Measurements from ENCODE around the gene GRIN2A.

The GRIN2A gene

GRCh38 chr16:10013774-10014173 is 168.5 kb downstream of the GRIN2A start:
- H3K9me3 ChIP-seq (ENCODE audit: control insufficient read depth in 5 of 5, low read length in 5 of 5), result no peaks in the 10 kb centered on the region
- H3K4me3 ChIP-seq (ENCODE audit: low read depth in 1 of 5, low read length in 5 of 5), result no peak overlapping the region
- no peaks in the 10 kb centered on the region for H3K36me3 ChIP-seq (ENCODE audit: control insufficient read depth in 5 of 5, insufficient read depth in 5 of 5, low read length in 5 of 5)
- peaks cover 0 to 3% (median 2%) of the 10 kb centered on the region in 5 donors for H3K27me3 ChIP-seq (ENCODE audit: control insufficient read depth in 5 of 5, insufficient read depth in 4 of 5, low read length in 5 of 5)
- no peaks in the 10 kb centered on the region for H3K4me1 ChIP-seq (ENCODE audit: control insufficient read depth in 5 of 5, insufficient read depth in 5 of 5, low read length in 5 of 5)
- H3K9ac ChIP-seq (ENCODE audit: low read length in 5 of 5), result no peak overlapping the region
- no peak overlapping the region for H3K27ac ChIP-seq (ENCODE audit: low read depth, low read length)

DNA sequence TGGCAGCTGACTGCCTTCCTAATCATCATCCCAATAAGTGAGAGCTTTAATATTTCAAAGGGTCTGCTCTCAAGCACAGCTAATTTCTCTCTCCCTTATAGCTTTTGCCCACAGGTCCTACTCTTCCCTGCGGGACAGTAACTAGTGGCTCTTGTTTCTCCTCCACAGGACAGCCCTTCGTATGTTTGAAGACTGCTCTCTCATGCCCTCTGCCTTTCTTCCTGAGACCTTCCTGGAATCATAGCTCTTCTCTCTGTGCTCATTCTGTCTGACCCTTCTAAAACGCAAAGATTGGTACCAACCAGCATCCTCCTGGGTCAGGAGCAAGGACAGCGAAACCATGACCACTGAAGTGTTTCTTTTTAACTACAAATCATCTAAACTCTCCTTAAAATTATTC is 168.9 kb downstream of the GRIN2A start:
- Histone ChIP-seq H3K9ac (ENCODE audit: low read length in 5 of 5) (no peak overlapping the region), H3K4me1 (ENCODE audit: control insufficient read depth in 5 of 5, insufficient read depth in 5 of 5, low read length in 5 of 5) (no peaks in the 10 kb centered on the region), H3K4me3 (ENCODE audit: low read depth in 1 of 5, low read length in 5 of 5) (no peak overlapping the region), H3K27me3 (ENCODE audit: control insufficient read depth in 5 of 5, insufficient read depth in 4 of 5, low read length in 5 of 5) (peaks cover 0 to 3% (median 2%) of the 10 kb centered on the region in 5 donors), H3K27ac (ENCODE audit: low read depth, low read length) (no peak overlapping the region), H3K36me3 (ENCODE audit: control insufficient read depth in 5 of 5, insufficient read depth in 5 of 5, low read length in 5 of 5) (no peaks in the 10 kb centered on the region), H3K9me3 (ENCODE audit: control insufficient read depth in 5 of 5, low read length in 5 of 5) (no peaks in the 10 kb centered on the region)

GRCh38 chr16:10009684-10010083 is 172.5 kb downstream of the GRIN2A start:
- Histone ChIP-seq H3K4me3 (ENCODE audit: low read depth in 1 of 5, low read length in 5 of 5) (no peak overlapping the region), H3K4me1 (ENCODE audit: control insufficient read depth in 5 of 5, insufficient read depth in 5 of 5, low read length in 5 of 5) (no peaks in the 10 kb centered on the region), H3K27me3 (ENCODE audit: control insufficient read depth in 5 of 5, insufficient read depth in 4 of 5, low read length in 5 of 5) (peaks cover 0 to 3% (median 0%) of the 10 kb centered on the region in 5 donors), H3K36me3 (ENCODE audit: control insufficient read depth in 5 of 5, insufficient read depth in 5 of 5, low read length in 5 of 5) (no peaks in the 10 kb centered on the region), H3K9ac (ENCODE audit: low read length in 5 of 5) (no peak overlapping the region), H3K27ac (ENCODE audit: low read depth, low read length) (no peak overlapping the region), H3K9me3 (ENCODE audit: control insufficient read depth in 5 of 5, low read length in 5 of 5) (peaks cover 0 to 7% (median 4%) of the 10 kb centered on the region in 5 donors)

GRCh38 chr16:10003486-10003885 is 178.7 kb downstream of the GRIN2A start:
- peaks cover 0 to 4% (median 0%) of the 10 kb centered on the region in 5 donors for H3K27me3 ChIP-seq (ENCODE audit: control insufficient read depth in 5 of 5, insufficient read depth in 4 of 5, low read length in 5 of 5)
- peaks cover 3 to 16% (median 10%) of the 10 kb centered on the region in 5 donors for H3K9me3 ChIP-seq (ENCODE audit: control insufficient read depth in 5 of 5, low read length in 5 of 5)
- no peaks in the 10 kb centered on the region for H3K36me3 ChIP-seq (ENCODE audit: control insufficient read depth in 5 of 5, insufficient read depth in 5 of 5, low read length in 5 of 5)
- H3K4me3 ChIP-seq (ENCODE audit: low read depth in 1 of 5, low read length in 5 of 5), result no peak overlapping the region
- no peak overlapping the region for H3K9ac ChIP-seq (ENCODE audit: low read length in 5 of 5)
- no peaks in the 10 kb centered on the region for H3K4me1 ChIP-seq (ENCODE audit: control insufficient read depth in 5 of 5, insufficient read depth in 5 of 5, low read length in 5 of 5)
- H3K27ac ChIP-seq (ENCODE audit: low read depth, low read length), result no peak overlapping the region

GRCh38 chr16:10001258-10001775 is 180.9 kb downstream of the GRIN2A start:
- Histone ChIP-seq H3K27ac (ENCODE audit: low read depth, low read length) (no peak overlapping the region), H3K36me3 (ENCODE audit: control insufficient read depth in 5 of 5, insufficient read depth in 5 of 5, low read length in 5 of 5) (no peaks in the 10 kb centered on the region), H3K4me1 (ENCODE audit: control insufficient read depth in 5 of 5, insufficient read depth in 5 of 5, low read length in 5 of 5) (no peaks in the 10 kb centered on the region), H3K4me3 (ENCODE audit: low read depth in 1 of 5, low read length in 5 of 5) (no peak overlapping the region), H3K27me3 (ENCODE audit: control insufficient read depth in 5 of 5, insufficient read depth in 4 of 5, low read length in 5 of 5) (peaks cover 0 to 4% (median 0%) of the 10 kb centered on the region in 5 donors), H3K9me3 (ENCODE audit: control insufficient read depth in 5 of 5, low read length in 5 of 5) (peaks cover 3 to 16% (median 7%) of the 10 kb centered on the region in 5 donors), H3K9ac (ENCODE audit: low read length in 5 of 5) (no peak overlapping the region)

- H3K4me1 ChIP-seq (ENCODE audit: control insufficient read depth in 5 of 5, insufficient read depth in 5 of 5, low read length in 5 of 5), result no peaks in the 10 kb centered on the region
- peaks cover 0 to 3% (median 0%) of the 10 kb centered on the region in 5 donors for H3K27me3 ChIP-seq (ENCODE audit: control insufficient read depth in 5 of 5, insufficient read depth in 4 of 5, low read length in 5 of 5)
- H3K27ac ChIP-seq (ENCODE audit: low read depth, low read length), result no peak overlapping the region
Observed at GRCh38 chr16:9996221-9996620, 186.0 kb downstream of the GRIN2A start.

DNA sequence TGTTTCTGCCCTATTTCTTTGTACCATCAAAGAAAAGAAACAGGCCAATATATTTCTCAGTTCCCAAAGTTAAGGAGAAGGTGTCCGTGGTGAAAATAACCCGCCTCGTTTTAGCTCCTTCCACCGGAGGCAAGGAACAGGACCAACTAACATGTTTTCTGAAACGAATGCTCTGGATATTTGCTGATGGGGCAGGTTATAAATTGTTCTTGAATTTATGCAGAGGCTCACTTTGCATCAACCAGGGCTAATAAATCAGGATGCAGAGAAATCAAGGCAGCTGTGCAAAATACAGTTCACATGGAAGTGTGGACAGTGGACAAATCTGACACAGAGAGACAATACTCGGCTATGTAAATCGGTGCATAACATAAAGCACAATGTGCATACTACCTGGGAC is 189.8 kb downstream of the GRIN2A start:
- Histone ChIP-seq H3K4me1 (ENCODE audit: control insufficient read depth in 5 of 5, insufficient read depth in 5 of 5, low read length in 5 of 5) (no peaks in the 10 kb centered on the region), H3K27ac (ENCODE audit: low read depth, low read length) (no peak overlapping the region), H3K9me3 (ENCODE audit: control insufficient read depth in 5 of 5, low read length in 5 of 5) (peaks cover 0 to 9% (median 0%) of the 10 kb centered on the region in 5 donors), H3K4me3 (ENCODE audit: low read depth in 1 of 5, low read length in 5 of 5) (no peak overlapping the region), H3K9ac (ENCODE audit: low read length in 5 of 5) (no peak overlapping the region), H3K36me3 (ENCODE audit: control insufficient read depth in 5 of 5, insufficient read depth in 5 of 5, low read length in 5 of 5) (no peaks in the 10 kb centered on the region), H3K27me3 (ENCODE audit: control insufficient read depth in 5 of 5, insufficient read depth in 4 of 5, low read length in 5 of 5) (peaks cover 0 to 3% (median 0%) of the 10 kb centered on the region in 5 donors)

More at GRCh38 chr16:9996221-9996620, 186.0 kb downstream of the GRIN2A start:
- peaks cover 0 to 12% (median 3%) of the 10 kb centered on the region in 5 donors for H3K9me3 ChIP-seq (ENCODE audit: control insufficient read depth in 5 of 5, low read length in 5 of 5)
- H3K4me3 ChIP-seq (ENCODE audit: low read depth in 1 of 5, low read length in 5 of 5), result no peak overlapping the region
- no peaks in the 10 kb centered on the region for H3K36me3 ChIP-seq (ENCODE audit: control insufficient read depth in 5 of 5, insufficient read depth in 5 of 5, low read length in 5 of 5)
- no peak overlapping the region for H3K9ac ChIP-seq (ENCODE audit: low read length in 5 of 5)

- Histone ChIP-seq H3K4me1 (ENCODE audit: control insufficient read depth in 5 of 5, insufficient read depth in 5 of 5, low read length in 5 of 5) (no peaks in the 10 kb centered on the region), H3K27me3 (ENCODE audit: control insufficient read depth in 5 of 5, insufficient read depth in 4 of 5, low read length in 5 of 5) (no peaks in the 10 kb centered on the region), H3K4me3 (ENCODE audit: low read depth in 1 of 5, low read length in 5 of 5) (no peak overlapping the region), H3K9ac (ENCODE audit: low read length in 5 of 5) (no peak overlapping the region), H3K27ac (ENCODE audit: low read depth, low read length) (no peak overlapping the region), H3K36me3 (ENCODE audit: control insufficient read depth in 5 of 5, insufficient read depth in 5 of 5, low read length in 5 of 5) (no peaks in the 10 kb centered on the region), H3K9me3 (ENCODE audit: control insufficient read depth in 5 of 5, low read length in 5 of 5) (no peaks in the 10 kb centered on the region)
Observed at GRCh38 chr16:9980981-9981380, 201.2 kb downstream of the GRIN2A start.

GRCh38 chr16:9978160-9978725 is 204.0 kb downstream of the GRIN2A start:
- H3K4me1 ChIP-seq (ENCODE audit: control insufficient read depth in 5 of 5, insufficient read depth in 5 of 5, low read length in 5 of 5), result no peaks in the 10 kb centered on the region
- H3K9me3 ChIP-seq (ENCODE audit: control insufficient read depth in 5 of 5, low read length in 5 of 5), result no peaks in the 10 kb centered on the region
- no peaks in the 10 kb centered on the region for H3K27me3 ChIP-seq (ENCODE audit: control insufficient read depth in 5 of 5, insufficient read depth in 4 of 5, low read length in 5 of 5)
- no peaks in the 10 kb centered on the region for H3K36me3 ChIP-seq (ENCODE audit: control insufficient read depth in 5 of 5, insufficient read depth in 5 of 5, low read length in 5 of 5)
- no peak overlapping the region for H3K9ac ChIP-seq (ENCODE audit: low read length in 5 of 5)
- H3K27ac ChIP-seq (ENCODE audit: low read depth, low read length), result no peak overlapping the region
- H3K4me3 ChIP-seq (ENCODE audit: low read depth in 1 of 5, low read length in 5 of 5), result no peak overlapping the region

GRCh38 chr16:9977333-9977897 is 204.8 kb downstream of the GRIN2A start:
- H3K36me3 ChIP-seq (ENCODE audit: control insufficient read depth in 5 of 5, insufficient read depth in 5 of 5, low read length in 5 of 5), result no peaks in the 10 kb centered on the region
- no peaks in the 10 kb centered on the region for H3K4me1 ChIP-seq (ENCODE audit: control insufficient read depth in 5 of 5, insufficient read depth in 5 of 5, low read length in 5 of 5)
- no peak overlapping the region for H3K4me3 ChIP-seq (ENCODE audit: low read depth in 1 of 5, low read length in 5 of 5)
- no peak overlapping the region for H3K9ac ChIP-seq (ENCODE audit: low read length in 5 of 5)
- H3K27ac ChIP-seq (ENCODE audit: low read depth, low read length), result no peak overlapping the region
- no peaks in the 10 kb centered on the region for H3K27me3 ChIP-seq (ENCODE audit: control insufficient read depth in 5 of 5, insufficient read depth in 4 of 5, low read length in 5 of 5)
- no peaks in the 10 kb centered on the region for H3K9me3 ChIP-seq (ENCODE audit: control insufficient read depth in 5 of 5, low read length in 5 of 5)

All from subcutaneous abdominal adipose tissue (tissue), 5 donors.